ENCODE measurements around the gene SPDEF.

GRCh38 chr6:34536251-34536958 is 19.7 kb downstream of the SPDEF start:
- TF ChIP-seq CTCF (IDR thresholded peaks at IDR 0.05) (no peak), POLR2A (IDR thresholded peaks at IDR 0.05) (no peak)
